GM19328 (cell line): Measurements from ENCODE around the gene VPS13A.
"Not testable (repeated sequence)": the region's sequence is repeated elsewhere in the genome, so short reads cannot be mapped to it uniquely, and the experiment has no call there.

Source experiments
- ATAC-seq: cut with Tn5 transposase; IDR thresholded peaks from one replicate; pipeline ENCODE4 v1.9.1; 2021; ENCODE audit warnings: mild to moderate bottlenecking, moderate library complexity; ENCODE audit not compliant: unreplicated experiment

The VPS13A gene

DNA sequence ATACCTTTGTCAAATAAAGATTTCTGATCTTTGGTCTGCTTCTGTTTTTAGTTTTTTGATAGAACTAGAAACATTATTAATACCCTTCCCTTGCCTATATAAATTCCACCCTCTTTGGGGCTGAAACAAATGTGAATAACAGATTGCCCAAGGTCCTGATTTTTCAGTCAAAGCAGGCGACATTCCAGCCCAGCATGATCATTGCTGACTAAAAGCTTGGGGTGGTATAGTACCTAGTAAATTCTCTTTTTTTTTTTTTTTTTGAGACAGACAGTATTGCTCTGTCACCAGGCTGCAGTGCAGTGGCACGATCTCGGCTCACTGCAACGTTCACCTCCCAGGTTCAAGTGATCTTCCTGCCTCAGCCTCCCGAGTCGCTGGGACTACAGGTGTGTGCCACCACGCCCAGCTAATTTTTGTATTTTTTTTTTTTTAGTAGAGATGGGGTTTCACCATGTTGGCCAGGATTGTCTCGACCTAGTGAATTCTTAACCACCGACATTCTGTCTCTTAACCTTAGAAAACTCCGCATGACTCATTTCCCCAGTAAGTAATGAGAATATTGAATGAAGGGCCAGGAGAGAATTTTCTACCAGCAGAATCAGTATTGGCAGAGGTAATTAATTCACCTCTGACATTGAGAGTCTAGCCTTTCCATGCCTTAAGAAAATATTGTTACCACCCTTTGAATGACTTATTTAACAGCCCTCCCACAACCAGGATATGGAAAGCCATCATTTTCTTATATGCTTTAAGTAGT, 244.4 kb downstream of the VPS13A start:
- ATAC-seq = no peak

DNA sequence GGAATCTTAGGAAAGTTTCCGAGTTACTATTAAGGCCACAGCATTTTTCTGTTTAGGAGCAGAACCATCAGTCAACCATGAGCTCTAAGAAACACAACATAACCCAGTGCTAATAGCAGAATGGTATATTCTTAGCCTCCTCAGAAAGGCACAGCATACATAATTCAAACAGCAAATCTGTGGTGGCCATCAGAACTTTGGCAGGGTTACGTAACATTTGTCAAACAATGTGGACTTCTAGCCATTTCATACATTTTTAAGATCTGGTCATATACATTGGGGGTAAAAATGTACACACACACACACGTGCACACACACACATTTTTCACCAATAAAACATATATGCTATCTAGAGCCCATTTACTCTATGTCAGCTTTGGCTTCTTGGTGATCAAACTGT, 245.6 kb downstream of the VPS13A start:
- no peak for ATAC-seq

DNA sequence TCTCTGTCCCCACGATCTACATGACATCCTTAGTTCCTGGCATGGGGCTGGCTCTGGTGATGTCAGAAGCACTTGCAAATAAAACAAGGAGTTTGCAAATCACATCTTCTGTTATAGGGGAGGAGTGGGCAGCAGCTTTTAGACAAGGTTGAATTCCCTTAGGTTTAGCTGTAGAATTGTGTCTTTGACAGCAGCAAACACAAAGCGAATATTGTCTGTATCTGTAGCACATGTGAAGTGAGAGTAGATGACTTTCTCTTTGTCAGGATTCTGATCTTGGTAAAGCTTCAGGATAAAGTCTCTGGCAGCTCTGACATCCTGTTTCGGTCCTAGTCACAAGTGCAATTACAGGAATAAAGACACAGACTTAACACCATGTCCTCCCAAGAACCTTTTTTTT, 246.5 kb downstream of the VPS13A start:
- no peak for ATAC-seq

DNA sequence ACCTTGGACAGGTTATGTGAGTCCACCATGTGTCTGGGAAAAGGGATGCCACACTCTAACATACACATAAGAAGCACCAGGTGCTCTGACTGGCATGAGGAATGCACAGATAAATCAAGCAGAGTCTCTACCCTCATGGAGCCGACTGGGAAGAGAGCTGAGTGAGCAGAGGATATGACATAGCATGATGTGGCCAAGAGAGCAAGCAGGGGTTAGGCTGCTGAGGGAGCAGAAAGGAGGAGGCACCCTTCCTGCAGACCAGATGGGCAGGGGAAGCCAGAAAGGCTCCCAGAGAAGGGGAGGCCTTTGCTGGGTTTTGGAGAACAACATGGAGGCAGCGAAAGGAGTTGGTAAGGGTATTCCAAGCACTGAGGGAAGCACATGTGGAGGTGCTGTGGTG, 247.7 kb downstream of the VPS13A start:
- ATAC-seq = no peak

DNA sequence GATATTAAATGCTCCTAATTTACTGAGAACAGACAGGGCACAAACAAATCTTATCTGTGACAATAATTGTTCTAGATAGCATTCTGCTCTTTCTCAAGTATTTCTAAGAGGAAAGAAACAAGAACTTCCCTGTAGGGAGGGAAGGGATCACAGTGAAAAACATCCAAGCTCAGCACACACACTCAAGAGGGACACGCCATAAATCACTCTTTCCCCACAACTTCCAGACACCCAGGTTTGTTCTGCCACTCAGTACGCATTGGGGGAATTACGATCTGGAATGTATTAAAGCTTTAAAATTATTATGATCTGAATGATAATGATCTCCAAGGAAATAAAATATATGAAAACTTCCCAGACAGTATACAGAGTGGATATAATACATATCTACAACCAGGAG, 249.4 kb downstream of the VPS13A start:
- no peak for ATAC-seq

DNA sequence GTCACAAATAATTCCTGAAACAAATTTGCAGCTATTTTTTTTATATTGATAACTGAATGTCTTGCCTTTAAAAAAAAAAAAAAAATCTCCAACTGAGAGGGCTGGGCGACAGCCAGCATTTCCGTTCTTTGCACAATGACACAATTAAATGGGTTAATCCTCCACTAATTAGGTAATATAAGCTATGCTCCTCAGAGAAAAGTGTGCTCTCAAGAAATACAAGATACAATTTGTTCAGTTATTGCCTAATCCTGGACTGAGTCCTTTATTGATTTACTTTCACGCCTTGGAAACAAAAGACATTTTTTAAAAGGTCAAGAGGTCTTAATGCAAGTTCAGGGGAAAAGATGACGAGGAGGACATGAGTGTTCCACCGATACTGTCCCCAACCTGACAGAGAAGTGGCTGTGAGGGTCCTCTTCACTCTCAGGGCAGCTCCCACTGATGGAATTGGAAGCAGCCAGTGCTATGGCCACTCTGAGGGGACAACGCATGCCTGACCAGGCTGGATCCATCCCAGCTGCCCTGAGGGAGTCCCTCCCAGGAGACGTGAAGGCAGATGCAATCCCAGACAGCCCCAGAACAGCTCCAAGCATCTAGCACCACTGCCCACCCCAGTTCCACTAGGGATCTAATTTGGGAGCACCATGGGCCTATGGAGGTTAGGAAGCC, 250.1 kb downstream of the VPS13A start:
- no peak for ATAC-seq

DNA sequence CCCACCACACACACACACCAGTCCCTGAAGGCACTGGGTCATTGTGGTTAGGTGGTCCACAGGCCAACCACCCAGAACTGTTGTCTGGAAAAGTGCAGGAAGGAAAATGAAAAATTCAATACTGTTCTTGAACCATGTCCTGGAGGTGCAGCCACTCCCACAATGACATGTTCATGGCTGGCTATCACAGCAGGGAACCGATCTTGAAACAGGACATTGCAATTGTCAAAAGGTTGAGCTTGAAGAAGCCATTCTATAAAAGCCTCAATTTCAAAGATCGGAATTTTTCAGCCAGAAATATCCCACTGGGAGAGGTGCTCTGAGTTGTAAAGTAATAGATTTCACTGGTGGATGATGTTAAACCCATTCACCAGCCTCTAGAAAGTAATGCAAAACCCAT, 252.6 kb downstream of the VPS13A start:
- ATAC-seq = no peak

DNA sequence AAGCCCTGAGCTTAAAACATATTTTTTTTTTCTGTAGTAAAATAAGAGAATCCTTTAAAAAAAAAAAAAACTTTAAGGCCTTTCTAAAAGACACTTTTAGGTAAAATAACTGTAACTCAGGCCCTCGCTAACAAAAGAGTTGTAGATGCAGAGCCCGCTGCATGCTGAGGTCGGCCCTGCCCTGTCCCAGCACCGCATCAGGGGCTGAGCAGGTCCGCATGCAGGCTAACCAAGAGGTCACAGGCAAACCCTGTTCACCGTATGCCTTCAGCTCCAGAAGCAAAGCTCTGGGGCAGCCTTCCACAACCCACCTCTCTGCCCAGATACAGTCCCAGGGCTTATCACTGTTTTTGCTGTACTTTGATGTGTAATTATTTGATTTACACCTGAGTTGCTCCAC, 254.7 kb downstream of the VPS13A start:
- ATAC-seq = no peak

DNA sequence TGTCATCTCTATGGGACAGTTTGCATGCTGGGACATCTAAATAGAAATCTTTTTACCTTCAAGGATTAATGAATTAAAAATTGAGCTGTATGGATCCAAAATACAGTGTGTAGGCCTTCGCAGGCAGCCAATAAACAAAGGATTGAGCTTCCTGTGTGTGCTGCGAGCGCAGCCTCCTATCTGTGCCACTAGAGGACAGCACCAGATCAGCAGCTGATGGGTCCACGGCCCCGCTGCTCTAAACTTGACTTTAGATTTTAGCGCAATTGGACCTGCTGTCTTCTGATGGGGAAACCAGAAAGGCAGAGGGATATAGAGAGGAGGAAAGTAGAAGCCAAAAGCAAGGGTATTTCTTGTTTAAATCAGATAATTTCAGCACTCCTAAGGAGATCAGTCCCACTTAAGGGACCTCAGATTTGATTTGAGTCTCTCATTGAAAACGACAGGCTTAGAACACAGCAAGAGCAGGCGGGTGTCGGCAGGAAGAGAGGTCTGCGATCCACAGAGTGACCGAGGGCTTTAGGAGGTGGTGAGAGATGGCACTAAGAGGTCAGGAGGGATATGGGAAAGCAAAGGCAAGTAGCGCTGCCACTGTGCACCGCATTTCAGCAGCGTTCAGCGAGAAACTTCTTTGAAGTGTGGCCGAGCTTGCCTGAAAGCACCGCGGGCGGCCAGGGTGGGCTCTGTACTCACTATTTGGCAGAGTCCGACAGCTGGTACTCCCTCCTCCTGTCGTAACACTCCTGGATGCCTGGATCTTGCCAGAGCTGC, 256.5 kb downstream of the VPS13A start:
- ATAC-seq = peak; percentile 75

DNA sequence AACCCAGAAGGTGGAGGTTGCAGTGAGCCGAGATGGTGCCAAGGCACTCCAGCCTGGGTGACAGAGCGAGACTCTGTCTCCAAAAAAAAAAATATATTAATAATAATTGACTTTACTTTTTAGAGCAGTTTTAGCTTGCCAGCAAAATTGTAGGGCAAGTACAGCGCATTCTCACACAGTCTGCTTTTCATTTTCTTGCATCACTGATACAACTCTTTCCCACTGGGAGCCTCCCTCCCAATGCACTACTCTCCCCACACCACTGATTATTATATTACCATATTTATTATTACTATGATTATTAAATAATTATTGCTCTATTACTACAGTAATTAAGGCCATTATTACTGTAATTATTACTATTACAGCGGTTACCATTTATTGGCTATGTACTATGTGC, 257.9 kb downstream of the VPS13A start:
- ATAC-seq = no peak

DNA sequence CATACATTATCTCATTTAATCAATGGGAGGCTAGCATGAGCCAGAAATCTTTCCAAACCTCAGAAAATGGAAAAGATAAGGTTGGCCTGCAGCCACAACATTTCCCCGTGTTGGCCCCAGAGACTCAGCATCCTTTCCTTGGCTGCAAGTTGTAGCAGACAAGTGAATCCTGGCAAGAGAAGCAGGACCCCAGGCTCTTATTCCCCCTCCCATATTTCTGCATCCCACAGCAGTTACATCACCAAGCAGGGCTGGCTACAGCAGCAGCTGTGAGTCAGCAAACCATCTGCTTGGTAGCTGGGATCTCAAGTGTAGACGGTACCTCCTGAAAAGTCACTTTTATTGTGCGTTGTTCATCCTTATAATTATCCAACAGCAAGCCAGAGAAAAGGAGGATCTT, 258.4 kb downstream of the VPS13A start:
- no peak for ATAC-seq

DNA sequence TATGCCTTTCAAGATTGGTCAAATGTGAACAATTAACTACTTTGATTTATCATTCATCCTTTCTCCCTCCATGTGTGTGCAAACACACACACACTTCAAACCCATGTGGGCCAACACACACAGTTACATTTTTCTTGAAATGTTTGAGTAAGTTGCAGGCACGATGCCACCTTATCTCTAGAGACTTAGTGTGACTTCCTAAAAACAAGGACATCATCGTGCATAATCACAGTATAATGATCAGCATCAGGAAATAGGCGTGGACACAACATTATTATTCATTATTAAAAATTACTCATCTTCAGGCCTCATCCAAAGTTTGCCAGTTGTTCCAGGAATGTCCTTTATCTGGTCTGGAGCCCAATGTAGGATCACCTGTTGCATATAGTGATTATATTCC, 261.3 kb downstream of the VPS13A start:
- ATAC-seq = no peak

DNA sequence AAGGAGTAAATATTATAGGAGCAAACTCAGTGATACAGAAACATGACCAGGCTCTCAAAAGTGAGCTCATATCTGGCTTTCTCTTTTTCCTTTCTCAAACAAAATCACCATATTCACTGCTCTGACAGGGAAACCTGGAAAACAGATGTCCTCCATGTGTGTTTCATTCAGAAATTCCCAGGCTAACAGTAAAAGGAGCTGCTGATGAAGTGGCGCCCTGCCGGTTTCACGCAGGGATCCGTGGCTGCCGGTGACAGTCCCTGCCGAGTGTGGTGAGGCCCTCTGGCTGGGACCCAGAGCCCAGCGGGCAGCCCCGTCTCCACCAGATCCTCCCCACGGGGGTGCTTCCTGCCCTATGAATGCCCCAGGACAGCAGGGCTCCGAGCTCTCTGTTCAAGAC, 262.7 kb downstream of the VPS13A start:
- no peak for ATAC-seq

DNA sequence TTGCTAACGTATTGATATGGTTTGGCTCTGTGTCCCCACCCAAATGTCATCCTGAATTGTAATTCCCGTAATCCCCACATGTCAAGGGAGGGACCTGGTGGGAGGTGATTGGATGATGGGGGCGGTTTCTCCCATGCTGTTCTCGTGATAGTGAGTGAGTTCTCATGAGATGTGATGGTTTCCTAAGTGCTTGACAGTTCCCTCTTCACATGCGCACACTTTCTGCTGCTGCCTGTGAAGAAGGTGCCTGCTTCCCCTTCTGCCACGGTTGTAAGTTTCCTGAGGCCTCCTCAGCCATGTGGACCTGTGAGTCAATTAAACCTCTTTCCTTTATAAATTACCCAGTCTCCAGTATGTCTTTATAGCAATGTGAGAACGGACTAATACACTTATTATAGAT, 263.8 kb downstream of the VPS13A start:
- ATAC-seq = not testable (repeated sequence)

DNA sequence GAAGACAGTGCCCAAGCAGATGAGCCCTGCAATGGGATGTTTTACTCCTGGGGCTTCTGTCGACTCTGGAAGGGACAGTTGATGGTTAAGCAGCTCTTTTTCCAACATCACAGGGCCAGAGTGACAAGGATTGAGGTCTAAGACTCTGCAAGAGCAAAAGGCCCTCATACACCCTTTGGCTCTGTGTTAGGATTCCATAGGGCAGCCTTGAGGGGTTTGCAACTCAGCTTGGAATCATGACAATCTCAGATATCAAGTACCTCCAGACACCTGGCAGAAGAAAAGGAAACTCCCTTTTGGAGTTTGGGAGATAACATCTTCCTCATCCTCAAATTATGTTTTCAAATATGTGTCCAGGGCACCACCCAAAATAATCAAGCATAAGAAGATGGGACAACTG, 265.1 kb downstream of the VPS13A start:
- ATAC-seq = no peak

DNA sequence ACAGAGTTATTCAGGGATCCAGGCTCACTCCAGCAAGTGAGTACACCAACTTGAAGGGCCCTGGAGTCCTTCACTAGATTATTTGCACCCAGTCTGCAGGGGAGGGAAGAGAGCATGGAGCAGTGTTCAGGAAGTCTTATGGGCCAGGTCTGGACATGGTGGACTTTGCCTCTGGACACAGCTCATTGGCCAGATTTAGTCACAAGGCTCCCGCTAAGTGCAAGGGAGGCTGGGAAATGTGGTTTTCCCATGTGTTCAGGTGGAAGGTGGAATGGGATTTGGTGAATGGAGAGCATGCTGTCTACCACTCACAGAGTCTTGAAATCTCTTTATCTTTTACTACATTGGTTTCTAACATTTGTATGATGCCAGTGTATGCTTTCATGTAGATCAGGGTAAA, 270.3 kb downstream of the VPS13A start:
- no peak for ATAC-seq

DNA sequence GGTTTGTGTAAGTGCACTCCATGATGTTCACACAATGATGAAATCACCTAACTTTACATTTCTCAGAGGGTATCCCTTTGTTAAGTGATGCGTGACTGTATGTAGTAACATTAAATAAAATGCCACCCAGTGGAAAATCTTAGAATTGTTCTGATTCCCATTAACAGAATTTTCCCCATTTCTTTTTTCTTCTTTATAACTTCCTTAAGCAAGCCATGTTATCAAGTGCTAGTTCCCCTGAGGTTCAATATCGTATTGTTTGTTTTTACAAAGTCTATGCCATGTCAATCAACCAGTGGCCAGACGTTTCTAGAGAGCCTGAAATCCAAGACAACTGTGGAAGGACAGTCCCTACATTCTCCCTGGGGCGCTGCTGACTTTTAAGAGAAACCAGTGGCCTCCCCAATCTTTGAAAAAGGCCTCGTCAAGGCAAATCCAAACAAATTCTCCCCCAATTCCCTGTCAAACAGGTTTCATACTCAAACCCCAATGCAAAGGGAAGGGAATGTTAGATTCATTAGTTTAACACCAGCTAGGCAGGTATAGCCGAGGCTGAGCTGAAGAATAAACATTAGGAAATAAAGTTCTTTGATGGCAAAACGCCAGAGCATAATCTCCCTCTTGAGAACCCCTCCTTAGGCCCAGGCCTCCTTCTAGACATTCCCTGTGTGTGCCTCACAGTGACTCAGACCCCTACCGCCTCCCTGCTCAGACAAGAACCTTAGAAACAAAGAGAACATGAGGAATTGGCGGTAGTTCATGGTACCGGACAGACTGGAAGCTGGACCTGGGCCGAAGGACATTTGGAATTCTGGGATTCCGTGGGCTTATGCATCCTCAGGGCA, 272.1 kb downstream of the VPS13A start:
- no peak for ATAC-seq

DNA sequence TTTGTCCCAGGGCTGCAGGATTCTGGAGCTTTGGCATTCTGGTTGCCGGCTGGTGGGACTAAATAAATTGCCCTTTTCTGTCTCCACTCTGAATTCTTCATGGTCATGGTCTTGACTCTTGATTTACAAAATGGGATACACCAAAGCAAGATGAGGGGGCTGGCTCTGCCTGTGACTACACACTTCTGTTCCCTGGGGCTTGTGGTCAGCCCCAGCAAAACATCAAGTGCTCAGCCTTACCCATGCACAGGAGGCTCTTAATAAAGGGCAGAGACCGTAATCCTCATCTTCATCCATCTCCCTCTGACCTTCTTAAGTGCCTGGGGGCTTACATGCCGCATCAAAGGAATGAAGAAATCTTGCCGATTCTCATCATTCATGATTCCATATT, 272.7 kb downstream of the VPS13A start:
- ATAC-seq = no peak

DNA sequence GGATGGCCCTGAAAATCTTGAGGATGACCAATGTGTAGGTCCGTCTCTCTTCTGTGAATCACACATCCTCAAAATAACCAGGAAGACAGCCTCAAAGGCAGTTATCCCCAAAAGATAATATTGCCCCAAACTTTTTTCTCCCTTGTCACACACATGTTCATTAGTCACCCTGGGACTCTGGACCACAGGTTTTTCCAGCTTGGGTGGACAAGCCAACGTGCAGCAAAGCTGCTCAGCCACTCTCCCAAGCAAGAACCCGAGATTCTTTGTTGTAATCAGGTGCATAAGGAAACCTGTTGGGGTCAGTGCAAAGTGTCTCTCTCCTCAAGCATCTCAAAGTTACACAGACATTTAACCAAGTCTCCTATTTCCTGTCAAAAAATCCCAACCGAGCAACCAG, 274.2 kb downstream of the VPS13A start:
- ATAC-seq = no peak

DNA sequence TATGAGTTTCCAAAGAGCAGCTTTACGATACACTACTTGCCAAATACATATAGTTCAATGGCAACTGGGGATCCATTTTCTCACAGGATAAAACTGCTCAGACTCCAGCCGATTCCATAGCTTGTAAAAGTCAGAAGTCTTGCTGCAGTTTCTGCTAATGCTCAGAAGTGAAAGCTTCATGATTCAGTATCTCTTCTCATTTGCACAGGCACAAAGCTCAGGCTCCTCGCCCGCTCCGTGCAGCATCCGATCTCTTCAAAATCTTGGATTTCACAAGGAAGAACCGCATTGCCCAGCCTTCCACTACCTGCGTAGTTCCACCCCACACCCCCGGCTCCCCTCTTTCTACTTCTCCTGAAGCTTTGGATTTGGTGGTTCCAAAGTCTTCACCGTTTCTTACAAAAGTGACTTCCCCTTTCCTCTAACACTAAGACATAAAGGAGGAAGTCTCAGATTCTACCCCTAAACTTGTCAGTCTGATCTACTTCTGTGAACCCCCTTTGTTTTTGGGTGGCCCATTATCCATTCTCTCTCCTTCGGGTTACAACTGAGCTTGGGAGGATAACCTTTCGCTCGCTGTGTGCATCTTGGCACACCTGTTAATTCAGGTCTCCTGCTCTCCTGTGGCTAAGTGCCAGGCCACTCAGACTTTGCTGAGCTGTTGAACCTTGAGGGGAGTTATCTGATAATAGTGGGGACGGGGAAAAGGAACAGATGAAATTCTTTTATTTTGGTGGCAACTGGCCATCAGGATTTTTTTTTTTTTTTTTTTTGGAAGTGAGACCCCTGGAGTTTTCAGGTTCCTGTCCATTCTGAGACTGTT, 276.7 kb downstream of the VPS13A start:
- no peak for ATAC-seq
